ENCODE measurements around the gene TM9SF3.

DNA sequence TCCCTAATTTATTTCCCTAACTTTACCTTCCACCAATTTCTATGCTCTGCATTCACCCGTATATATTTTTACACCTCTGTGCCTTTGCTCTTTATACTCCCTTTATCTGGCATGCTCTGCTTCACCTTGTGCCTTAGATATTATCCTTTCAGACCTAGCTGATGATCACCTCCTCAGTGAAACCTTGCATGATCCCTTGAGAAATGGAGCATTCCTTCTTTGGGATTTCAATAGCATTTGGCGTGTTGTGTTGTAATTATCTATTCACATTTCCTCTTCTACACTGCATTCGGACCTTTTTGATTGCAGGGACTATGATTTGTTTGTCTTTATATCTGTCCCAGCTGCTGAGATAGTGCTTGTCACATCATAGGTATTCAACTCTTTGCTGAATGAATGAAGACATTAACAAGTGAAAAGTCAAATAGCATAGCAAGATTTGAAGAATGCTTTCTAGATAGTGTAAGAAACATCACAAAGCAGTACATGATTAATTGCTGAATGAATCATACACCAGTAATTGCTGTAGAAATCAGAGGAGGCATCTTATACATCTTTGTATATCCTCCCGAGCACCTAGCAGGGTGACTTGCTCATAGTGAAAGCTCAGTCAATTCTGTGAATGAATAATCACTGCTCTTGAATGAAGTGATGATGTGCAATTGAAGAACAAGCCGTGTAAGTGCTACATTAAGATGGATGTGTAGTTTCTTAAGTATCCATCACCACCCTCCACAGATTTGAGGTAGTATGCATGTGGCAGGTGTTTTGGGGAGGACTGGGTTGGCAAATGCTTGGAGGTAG is 2.0 kb upstream of the TM9SF3 start:
- TF ChIP-seq POLR2AphosphoS5 (IDR thresholded peaks at IDR 0.05) (no peak), POLR2A (IDR thresholded peaks at IDR 0.05) (no peak), EP300 (IDR thresholded peaks at IDR 0.05) (no peak)
